ENCODE measurements around the gene ITPK1.
A peak's percentile ranks its signal among the peaks of the same experiment; 100 is the strongest.
"Not testable (repeated sequence)": the region's sequence is repeated elsewhere in the genome, so short reads cannot be mapped to it uniquely, and the experiment has no call there.

Gene ITPK1

GRCh38 chr14:93108105-93108504 lies 7.6 kb downstream of the ITPK1 start:
- DNase-seq (ENCODE audit: low read depth): no peak
- no peak for TF ChIP-seq CTCF (IDR thresholded peaks at IDR 0.05; ENCODE audit: insufficient read depth, low read depth, low read length, missing control alignments)
- H3K4me3 ChIP-seq (ENCODE audit: low read depth, low read length): no peak overlapping the region

- no peak for TF ChIP-seq CTCF (IDR thresholded peaks at IDR 0.05; ENCODE audit: insufficient read depth, low read depth, low read length, missing control alignments)
- DNase-seq (ENCODE audit: low read depth): no peak
- H3K4me3 ChIP-seq (ENCODE audit: low read depth, low read length): no peak overlapping the region
Measured at GRCh38 chr14:93107453-93107852, 8.3 kb downstream of the ITPK1 start.

- H3K4me3 ChIP-seq (ENCODE audit: low read depth, low read length): no peak overlapping the region
- no peak for DNase-seq (ENCODE audit: low read depth)
- no peak for TF ChIP-seq CTCF (IDR thresholded peaks at IDR 0.05; ENCODE audit: insufficient read depth, low read depth, low read length, missing control alignments)
Measured at GRCh38 chr14:93106541-93107156, 9.1 kb downstream of the ITPK1 start.

- DNase-seq (ENCODE audit: low read depth); H3K4me3 ChIP-seq (ENCODE audit: low read depth, low read length): not testable (repeated sequence)
Measured at GRCh38 chr14:93105856-93106255, 9.9 kb downstream of the ITPK1 start.

- DNase-seq (ENCODE audit: low read depth): peak; percentile 57
- peak overlapping the region; percentile 15; the same call in 1 of the 2 replicates for H3K4me3 ChIP-seq (ENCODE audit: low read depth, low read length)
- TF ChIP-seq CTCF (IDR thresholded peaks at IDR 0.05; ENCODE audit: insufficient read depth, low read depth, low read length, missing control alignments): no peak
Measured at GRCh38 chr14:93105362-93105761, 10.4 kb downstream of the ITPK1 start.

GRCh38 chr14:93104961-93105360 lies 10.8 kb downstream of the ITPK1 start:
- no peak for TF ChIP-seq CTCF (IDR thresholded peaks at IDR 0.05; ENCODE audit: insufficient read depth, low read depth, low read length, missing control alignments)
- peak overlapping the region; percentile 15; the same call in 1 of the 2 replicates for H3K4me3 ChIP-seq (ENCODE audit: low read depth, low read length)
- peak; percentile 40 for DNase-seq (ENCODE audit: low read depth)

- peak overlapping the region; percentile 37; the same call in 1 of the 2 replicates for H3K4me3 ChIP-seq (ENCODE audit: low read depth, low read length)
Measured at GRCh38 chr14:93103392-93104080, 12.2 kb downstream of the ITPK1 start.

More at GRCh38 chr14:93103392-93104080, 12.2 kb downstream of the ITPK1 start:
- DNase-seq (ENCODE audit: low read depth): peak; percentile 91
- no peak for TF ChIP-seq CTCF (IDR thresholded peaks at IDR 0.05; ENCODE audit: insufficient read depth, low read depth, low read length, missing control alignments)

Data from GM12865 (cell line).